K562 (cell line): ENCODE data around the gene ZNF213. TPM values are rescaled to one million over a fixed set of nuclear protein-coding genes. Genes with fewer than 3 reads are reported as not detected.

ENCODE experiments used
- ADNP ChIP-seq: fragments of 200-800 bp; sonication (Bioruptor generic); IDR thresholded peaks from 2 replicates; pipeline ENCODE4 v1.6.1; 2016; ENCODE audit warnings: missing genetic modification characterization, missing compliant biosample characterization
- GTF2A2 ChIP-seq: IDR thresholded peaks from 2 replicates; pipeline ENCODE4 v1.6.1; 2016; ENCODE audit warnings: mild to moderate bottlenecking, missing genetic modification characterization, missing compliant biosample characterization
- HINFP ChIP-seq: fragments of 450-650 bp; conservative IDR thresholded peaks from 2 replicates; pipeline ENCODE4 v1.6.1; 2016; ENCODE audit warnings: missing genetic modification characterization, low read depth, mild to moderate bottlenecking, control low read depth, missing compliant biosample characterization
- HMGN3 ChIP-seq: IDR thresholded peaks from 2 replicates; pipeline ENCODE4 v1.6.1; 2011; ENCODE audit warnings: borderline replicate concordance, low read depth, mild to moderate bottlenecking, mixed read lengths, low read length; ENCODE audit not compliant: insufficient read length; ENCODE audit errors: extremely low read depth
- HMGXB4 ChIP-seq: sonication (generic); formaldehyde crosslinking; IDR thresholded peaks from 2 replicates; pipeline ENCODE4 v1.8.1; 2023; ENCODE audit warnings: mild to moderate bottlenecking, missing genetic modification reagents
- HNRNPK ChIP-seq: fragments of 200-400 bp; formaldehyde crosslinking; IDR thresholded peaks from one replicate; pipeline ENCODE4 v1.6.1; 2018; ENCODE audit warnings: mild to moderate bottlenecking, low read depth, low read length; ENCODE audit not compliant: poor library complexity, severe bottlenecking
- POLR2G ChIP-seq: fragments of 200-400 bp; formaldehyde crosslinking; IDR thresholded peaks from 2 replicates; pipeline ENCODE4 v1.6.1; 2017; ENCODE audit warnings: low read depth, mild to moderate bottlenecking, antibody characterized with exemption, low read length, moderate library complexity
- RBM39 ChIP-seq: fragments of 200-400 bp; formaldehyde crosslinking; optimal IDR thresholded peaks from 2 replicates; pipeline ENCODE3; 2018; ENCODE audit warnings: low read depth, low read length
- SAFB2 ChIP-seq: fragments of 200-400 bp; formaldehyde crosslinking; IDR thresholded peaks from 2 replicates; pipeline ENCODE4 v1.6.1; 2018; ENCODE audit warnings: borderline replicate concordance, low read length, low read depth, moderate library complexity; ENCODE audit not compliant: severe bottlenecking
- SREBF2 ChIP-seq: sonication (generic); formaldehyde crosslinking; IDR thresholded peaks from 2 replicates; pipeline ENCODE4 v1.4.0; 2020; ENCODE audit warnings: mild to moderate bottlenecking, missing genetic modification reagents
- STAT5B ChIP-seq: fragments of 250-450 bp; sonication (Bioruptor Pico); IDR thresholded peaks from 2 replicates; pipeline ENCODE4 v1.8.0; 2021; ENCODE audit warnings: mild to moderate bottlenecking, inconsistent platforms
- TSC22D4 ChIP-seq: fragments of 450-650 bp; IDR thresholded peaks from 2 replicates; pipeline ENCODE4 v1.6.1; 2016; ENCODE audit warnings: missing genetic modification characterization, missing biosample characterization, control low read depth
- ZEB2 ChIP-seq: fragments of 450-650 bp; IDR thresholded peaks from 2 replicates; pipeline ENCODE4 v1.6.1; 2016
- ZNF551 ChIP-seq: fragments of 250-450 bp; sonication (Bioruptor Pico); IDR thresholded peaks from 2 replicates; pipeline ENCODE4 v1.5.0; 2021; ENCODE audit warnings: mild to moderate bottlenecking, moderate library complexity
- polyA plus RNA-seq, 8 experiments: library from polyadenylated mRNA; depleted of rRNA in 4 of 8; stranded (reverse) in 5 of 8; unstranded in 3 of 8; fragments of >200 nt; fragmentation: Nextera tagmentation in 2 of 8; fragmentation: Illumina TruSeq in 1 of 8; extraction: Ambion mirVana in 2 of 8; extraction: Trizol in 1 of 8; gene quantifications; 2 replicates each; pipeline versions ENCODE4 v1.2.1 to v1.2.3, GENCODE V29; 2011 to 2014; ENCODE audit warnings: inconsistent platforms in 1 of 8, missing spikeins in 1 of 8
- total RNA-seq, 7 experiments: library from RNA; depleted of rRNA in 6 of 7; stranded (reverse); fragments of >200 nt in 6 of 7; fragmentation: Illumina TruSeq in 2 of 7; extraction: Trizol in 2 of 7; gene quantifications; 2 replicates each; pipeline versions ENCODE4 v1.2.1 to v1.2.3, GENCODE V29; 2011 to 2021; ENCODE audit warnings: low replicate concordance in 1 of 7
- TF ChIP-seq, protein P1 (sequence below), 2 experiments: IDR thresholded peaks; 2 replicates each; pipeline ENCODE4 v1.6.1; 2012; ENCODE audit warnings: improper control_type of control experiment in 2 of 2, low read depth in 2 of 2, low read length in 2 of 2, borderline replicate concordance in 1 of 2
- TF ChIP-seq, protein P2 (sequence below): fragments of 150-350 bp; IDR thresholded peaks from 2 replicates; pipeline ENCODE4 v1.6.1; 2014; ENCODE audit warnings: low read depth, mild to moderate bottlenecking, low read length, borderline replicate concordance

Gene ZNF213
- total and polyA plus RNA-seq, 9 of the 15 experiments (the other 6 are each of a cell fraction or from before 2014, with no cell fraction given), result 0.49 to 10.0 (median 1.8) TPM

DNA sequence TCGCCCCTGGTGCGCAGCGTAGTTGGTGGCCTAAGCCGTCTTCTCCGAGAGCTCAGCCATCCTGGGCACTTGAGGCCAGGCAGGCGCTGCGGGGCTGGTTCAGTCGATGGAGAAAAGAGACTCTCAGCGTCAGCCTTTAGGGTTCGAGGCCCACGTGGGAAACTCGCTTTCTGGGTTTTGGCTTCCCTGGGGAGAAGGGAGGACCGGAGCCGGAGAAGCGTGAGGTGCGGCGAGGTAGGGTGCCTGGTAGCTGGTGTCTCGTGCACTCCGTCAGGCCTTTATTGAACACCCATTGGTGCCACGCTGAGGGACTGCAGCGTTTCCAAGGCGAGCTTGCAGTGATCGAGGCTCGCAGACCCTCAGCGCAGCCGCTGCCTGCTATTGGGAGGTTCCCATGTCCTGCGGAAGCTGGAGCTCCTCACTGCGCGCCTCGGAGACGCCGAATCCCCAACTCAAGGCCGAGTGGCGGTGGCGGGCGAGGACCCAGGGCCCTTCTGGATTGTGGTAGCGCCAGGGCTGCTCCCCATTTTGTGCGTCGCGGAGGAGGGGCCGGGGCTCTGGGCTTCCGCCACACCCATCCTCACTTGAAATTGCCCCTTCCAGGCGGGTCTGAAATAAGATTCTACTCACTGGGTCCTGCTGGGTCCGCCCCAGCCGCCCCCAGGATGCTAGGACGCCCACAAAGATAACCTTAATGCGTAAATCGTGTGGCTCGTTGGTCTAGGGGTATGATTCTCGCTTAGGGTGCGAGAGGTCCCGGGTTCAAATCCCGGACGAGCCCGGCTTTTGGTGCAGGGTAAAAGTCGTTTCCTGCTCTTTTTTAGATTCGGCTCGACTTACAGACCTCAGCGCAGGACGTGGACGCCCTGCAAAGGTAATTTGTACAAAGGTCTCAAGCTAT, 54.3 kb downstream of the ZNF213 start (continued):
- TF ChIP-seq, protein P1, sequence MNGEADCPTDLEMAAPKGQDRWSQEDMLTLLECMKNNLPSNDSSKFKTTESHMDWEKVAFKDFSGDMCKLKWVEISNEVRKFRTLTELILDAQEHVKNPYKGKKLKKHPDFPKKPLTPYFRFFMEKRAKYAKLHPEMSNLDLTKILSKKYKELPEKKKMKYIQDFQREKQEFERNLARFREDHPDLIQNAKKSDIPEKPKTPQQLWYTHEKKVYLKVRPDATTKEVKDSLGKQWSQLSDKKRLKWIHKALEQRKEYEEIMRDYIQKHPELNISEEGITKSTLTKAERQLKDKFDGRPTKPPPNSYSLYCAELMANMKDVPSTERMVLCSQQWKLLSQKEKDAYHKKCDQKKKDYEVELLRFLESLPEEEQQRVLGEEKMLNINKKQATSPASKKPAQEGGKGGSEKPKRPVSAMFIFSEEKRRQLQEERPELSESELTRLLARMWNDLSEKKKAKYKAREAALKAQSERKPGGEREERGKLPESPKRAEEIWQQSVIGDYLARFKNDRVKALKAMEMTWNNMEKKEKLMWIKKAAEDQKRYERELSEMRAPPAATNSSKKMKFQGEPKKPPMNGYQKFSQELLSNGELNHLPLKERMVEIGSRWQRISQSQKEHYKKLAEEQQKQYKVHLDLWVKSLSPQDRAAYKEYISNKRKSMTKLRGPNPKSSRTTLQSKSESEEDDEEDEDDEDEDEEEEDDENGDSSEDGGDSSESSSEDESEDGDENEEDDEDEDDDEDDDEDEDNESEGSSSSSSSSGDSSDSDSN (IDR thresholded peaks at IDR 0.05; ENCODE audit: borderline replicate concordance in 1 of 2, low read depth in 2 of 2, low read length in 2 of 2), result peak in 1 of 2 experiments; percentile 80; a peak in 2 of 4 replicates
- peak; percentile 92; the same call in 1 of the 2 replicates for TF ChIP-seq HMGXB4
- TF ChIP-seq, protein P2, sequence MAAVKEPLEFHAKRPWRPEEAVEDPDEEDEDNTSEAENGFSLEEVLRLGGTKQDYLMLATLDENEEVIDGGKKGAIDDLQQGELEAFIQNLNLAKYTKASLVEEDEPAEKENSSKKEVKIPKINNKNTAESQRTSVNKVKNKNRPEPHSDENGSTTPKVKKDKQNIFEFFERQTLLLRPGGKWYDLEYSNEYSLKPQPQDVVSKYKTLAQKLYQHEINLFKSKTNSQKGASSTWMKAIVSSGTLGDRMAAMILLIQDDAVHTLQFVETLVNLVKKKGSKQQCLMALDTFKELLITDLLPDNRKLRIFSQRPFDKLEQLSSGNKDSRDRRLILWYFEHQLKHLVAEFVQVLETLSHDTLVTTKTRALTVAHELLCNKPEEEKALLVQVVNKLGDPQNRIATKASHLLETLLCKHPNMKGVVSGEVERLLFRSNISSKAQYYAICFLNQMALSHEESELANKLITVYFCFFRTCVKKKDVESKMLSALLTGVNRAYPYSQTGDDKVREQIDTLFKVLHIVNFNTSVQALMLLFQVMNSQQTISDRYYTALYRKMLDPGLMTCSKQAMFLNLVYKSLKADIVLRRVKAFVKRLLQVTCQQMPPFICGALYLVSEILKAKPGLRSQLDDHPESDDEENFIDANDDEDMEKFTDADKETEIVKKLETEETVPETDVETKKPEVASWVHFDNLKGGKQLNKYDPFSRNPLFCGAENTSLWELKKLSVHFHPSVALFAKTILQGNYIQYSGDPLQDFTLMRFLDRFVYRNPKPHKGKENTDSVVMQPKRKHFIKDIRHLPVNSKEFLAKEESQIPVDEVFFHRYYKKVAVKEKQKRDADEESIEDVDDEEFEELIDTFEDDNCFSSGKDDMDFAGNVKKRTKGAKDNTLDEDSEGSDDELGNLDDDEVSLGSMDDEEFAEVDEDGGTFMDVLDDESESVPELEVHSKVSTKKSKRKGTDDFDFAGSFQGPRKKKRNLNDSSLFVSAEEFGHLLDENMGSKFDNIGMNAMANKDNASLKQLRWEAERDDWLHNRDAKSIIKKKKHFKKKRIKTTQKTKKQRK, result no peak
- 0 out of 2 replicates have a peak, but pooled peaks have one; percentile 62 for TF ChIP-seq SREBF2
- TF ChIP-seq GTF2A2 (tag), result no peak
- TF ChIP-seq HINFP (tag), result peak; percentile 97
- no peak for TF ChIP-seq ZEB2
- TF ChIP-seq HMGN3, result peak; percentile 24
- TF ChIP-seq RBM39, result peak; percentile 68
- TF ChIP-seq ADNP (tag), result peak; percentile 79; the same call in 1 of the 2 replicates
- TF ChIP-seq SAFB2, result no peak
- TF ChIP-seq ZNF551 (CRISPR knock-in tag), result no peak
- no peak for TF ChIP-seq HNRNPK
- TF ChIP-seq TSC22D4 (tag), result no peak
- peak; percentile 76 for TF ChIP-seq POLR2G
- no peak for TF ChIP-seq STAT5B (CRISPR knock-in tag)
